C4-2B (cell line): ENCODE data around the gene MROH7.

Experiments
- CTCF ChIP-seq: fragments of 450-650 bp; conservative IDR thresholded peaks from 2 replicates; pipeline ENCODE4 v1.5.1; 2017; ENCODE audit warnings: mild to moderate bottlenecking
- ZFX ChIP-seq: fragments of 450-650 bp; IDR thresholded peaks from 2 replicates; pipeline ENCODE4 v1.6.1; 2017

GRCh38 chr1:54649921-54650320 lies 8.3 kb downstream of the MROH7 start:
- TF ChIP-seq CTCF (no peak), ZFX (no peak)
